Natural killer cell (primary cell): ENCODE measurements around the gene HOXA6. TPM values are rescaled to one million over a fixed set of nuclear protein-coding genes. Genes with fewer than 3 reads are reported as not detected.

Experiments
- ATAC-seq, 3 donors: fragments of 150-1000 bp in 2 of 3; fragments of 200-7000 bp in 1 of 3; cut with Tn5 transposase; 1 replicate in 1 of 3; 2 replicates in 2 of 3; pipeline ENCODE4 v1.10.0; 2021; ENCODE audit warnings: mild to moderate bottlenecking in 2 of 3, moderate library complexity in 2 of 3
- DNase-seq, 2 donors: peaks; one replicate each; pipeline versions ENCODE4 v3.0.0 to v3.0.0-alpha.2; 2013 to 2021; ENCODE audit warnings: mixed read lengths in 1 of 2
- H3K27ac ChIP-seq: one replicate; pipeline ENCODE4 v1.5.1; 2013; ENCODE audit warnings: mild to moderate bottlenecking, low read length
- H3K27me3 ChIP-seq: one replicate; pipeline ENCODE4 v1.6.1; 2013; ENCODE audit warnings: low read length; ENCODE audit not compliant: control insufficient read depth, insufficient read depth
- H3K36me3 ChIP-seq: one replicate; pipeline ENCODE4 v1.6.1; 2013; ENCODE audit warnings: low read length; ENCODE audit not compliant: control insufficient read depth, insufficient read depth
- H3K4me1 ChIP-seq: one replicate; pipeline ENCODE4 v1.6.1; 2013; ENCODE audit warnings: low read length; ENCODE audit not compliant: control insufficient read depth, insufficient read depth
- H3K4me3 ChIP-seq: one replicate; pipeline ENCODE4 v1.5.1; 2013; ENCODE audit warnings: low read length
- H3K9me3 ChIP-seq: one replicate; pipeline ENCODE4 v1.6.1; 2013; ENCODE audit warnings: low read length; ENCODE audit not compliant: control insufficient read depth, insufficient read depth
- H3K27ac Mint-ChIP-seq, 2 donors: one replicate each; pipeline ENCODE4 v1.8.0; 2022; ENCODE audit warnings: mild to moderate bottlenecking in 2 of 2, mixed read lengths in 2 of 2, moderate library complexity in 1 of 2
- H3K27me3 Mint-ChIP-seq, 2 donors: one replicate each; pipeline ENCODE4 v1.8.0; 2022; ENCODE audit warnings: low read depth in 2 of 2, mixed read lengths in 2 of 2
- H3K36me3 Mint-ChIP-seq: one replicate; pipeline ENCODE4 v1.8.0; 2022; ENCODE audit warnings: mixed read lengths
- H3K4me1 Mint-ChIP-seq, 2 donors: one replicate each; pipeline ENCODE4 v1.8.0; 2022; ENCODE audit warnings: mixed read lengths in 2 of 2
- H3K4me3 Mint-ChIP-seq: one replicate; pipeline ENCODE4 v1.8.0; 2022; ENCODE audit warnings: mild to moderate bottlenecking, moderate library complexity, mixed read lengths
- H3K9me3 Mint-ChIP-seq, 2 donors: one replicate each; pipeline ENCODE4 v1.8.0; 2022; ENCODE audit warnings: mixed read lengths in 2 of 2
- WGBS: methylation state at CpG from one replicate; pipeline ENCODE4 v1.1.7; 2013; ENCODE audit warnings: missing lambda C conversion rate; ENCODE audit not compliant: insufficient coverage; 5-methylcytosine and 5-hydroxymethylcytosine counted together
- intact Hi-C: fragments of 100-400 bp; cut with micrococcal nuclease; formaldehyde crosslinking; loops from one replicate; pipeline ENCODE4 v1.14.2; 2022
- total RNA-seq, 4 donors: library from RNA; stranded (reverse); fragments of 120-200 nt in 1 of 4; gene quantifications; one replicate each; pipeline versions ENCODE4 v1.2.3 to v1.2.4, GENCODE V29; 2013 to 2022
- TF ChIP-seq, protein P1 (sequence below): fragments of 200-600 bp; IDR thresholded peaks from one replicate; pipeline ENCODE4 v1.8.0; 2022; ENCODE audit warnings: antibody characterized with exemption

Gene HOXA6
- total RNA-seq, 3 donors from 2014 or later (not counting 1 experiment from before 2014, with no cell fraction given) = 0.28 to 0.65 (median 0.43) TPM

DNA sequence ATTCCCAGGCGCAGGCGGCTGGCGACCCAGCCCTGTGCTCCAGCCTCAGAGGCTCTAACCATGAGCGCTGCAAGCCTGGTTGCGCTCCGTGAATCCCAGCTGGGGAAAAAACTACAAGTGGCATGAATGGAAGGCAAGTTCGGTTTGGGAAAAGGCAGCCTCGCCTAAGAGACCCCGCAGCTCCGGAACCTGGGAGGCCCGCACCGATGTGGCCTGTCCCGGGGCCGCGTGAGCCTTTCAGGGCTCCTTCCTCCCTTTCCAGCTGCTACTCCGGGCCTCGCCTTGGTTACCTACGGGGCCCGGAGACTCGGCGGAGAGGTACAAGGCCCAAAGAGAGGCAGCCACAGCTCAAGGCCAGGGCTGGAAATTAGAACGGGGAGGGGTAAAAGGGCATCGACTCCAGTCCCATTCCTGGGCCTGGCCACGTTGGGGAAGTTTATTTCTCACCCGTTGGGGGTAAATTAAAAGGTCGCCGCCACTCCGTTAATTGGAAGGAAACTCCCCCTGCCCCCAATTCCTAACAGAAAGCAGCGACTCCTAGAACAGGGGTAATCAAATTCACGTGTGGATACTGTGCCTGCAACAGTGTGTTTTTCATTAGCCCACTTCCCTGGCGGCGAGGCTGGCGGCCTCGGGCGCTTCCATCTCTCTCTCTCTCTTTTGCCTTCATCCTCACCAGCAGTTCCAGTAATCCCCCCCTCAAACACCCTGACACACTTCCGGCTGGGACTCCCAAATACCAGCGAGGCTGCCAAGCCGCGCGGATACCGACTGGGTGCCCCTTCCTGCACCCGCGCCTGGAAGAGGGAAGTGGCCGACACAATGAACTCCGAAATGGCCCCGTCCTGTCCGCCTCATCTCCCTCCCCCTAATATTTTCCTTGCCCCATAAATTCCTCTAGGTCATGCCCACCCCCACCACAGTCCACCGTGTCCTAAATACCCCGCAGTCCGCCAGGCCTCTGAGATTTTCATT is 19.2 kb upstream of the HOXA6 start:
- Histone ChIP-seq H3K4me3 (peak overlapping the region; percentile 40), H3K36me3 (no peaks in the 10 kb centered on the region), H3K27me3 (peaks cover 78% of the 10 kb centered on the region), H3K9me3 (no peaks in the 10 kb centered on the region), H3K4me1 (peaks cover 73% of the 10 kb centered on the region), H3K27ac (no peak overlapping the region)
- H3K27me3 Mint-ChIP-seq = peaks cover 82% of the 10 kb centered on the region in 2 donors
- TF ChIP-seq, protein P1, sequence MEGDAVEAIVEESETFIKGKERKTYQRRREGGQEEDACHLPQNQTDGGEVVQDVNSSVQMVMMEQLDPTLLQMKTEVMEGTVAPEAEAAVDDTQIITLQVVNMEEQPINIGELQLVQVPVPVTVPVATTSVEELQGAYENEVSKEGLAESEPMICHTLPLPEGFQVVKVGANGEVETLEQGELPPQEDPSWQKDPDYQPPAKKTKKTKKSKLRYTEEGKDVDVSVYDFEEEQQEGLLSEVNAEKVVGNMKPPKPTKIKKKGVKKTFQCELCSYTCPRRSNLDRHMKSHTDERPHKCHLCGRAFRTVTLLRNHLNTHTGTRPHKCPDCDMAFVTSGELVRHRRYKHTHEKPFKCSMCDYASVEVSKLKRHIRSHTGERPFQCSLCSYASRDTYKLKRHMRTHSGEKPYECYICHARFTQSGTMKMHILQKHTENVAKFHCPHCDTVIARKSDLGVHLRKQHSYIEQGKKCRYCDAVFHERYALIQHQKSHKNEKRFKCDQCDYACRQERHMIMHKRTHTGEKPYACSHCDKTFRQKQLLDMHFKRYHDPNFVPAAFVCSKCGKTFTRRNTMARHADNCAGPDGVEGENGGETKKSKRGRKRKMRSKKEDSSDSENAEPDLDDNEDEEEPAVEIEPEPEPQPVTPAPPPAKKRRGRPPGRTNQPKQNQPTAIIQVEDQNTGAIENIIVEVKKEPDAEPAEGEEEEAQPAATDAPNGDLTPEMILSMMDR = no peak
- H3K9me3 Mint-ChIP-seq = no peaks in the 10 kb centered on the region
- peak overlapping the region; percentile 78 for H3K4me3 Mint-ChIP-seq
- WGBS = 24% methylated on average over 50 of the region's 50 CpGs
- peaks cover 14% of the 10 kb centered on the region for H3K36me3 Mint-ChIP-seq
- H3K4me1 Mint-ChIP-seq = peaks cover 36 to 48% of the 10 kb centered on the region in 2 donors
- peak overlapping the region; percentile 46 to 65 for H3K27ac Mint-ChIP-seq
- intact Hi-C loops = loop anchor here (10.0 kb wide), 1 partner anchor 78 kb away; the partner anchor contains the start of gene EVX1
- DNase-seq = peak in 1 of 2 donors; percentile 23
- ATAC-seq = no peak

DNA sequence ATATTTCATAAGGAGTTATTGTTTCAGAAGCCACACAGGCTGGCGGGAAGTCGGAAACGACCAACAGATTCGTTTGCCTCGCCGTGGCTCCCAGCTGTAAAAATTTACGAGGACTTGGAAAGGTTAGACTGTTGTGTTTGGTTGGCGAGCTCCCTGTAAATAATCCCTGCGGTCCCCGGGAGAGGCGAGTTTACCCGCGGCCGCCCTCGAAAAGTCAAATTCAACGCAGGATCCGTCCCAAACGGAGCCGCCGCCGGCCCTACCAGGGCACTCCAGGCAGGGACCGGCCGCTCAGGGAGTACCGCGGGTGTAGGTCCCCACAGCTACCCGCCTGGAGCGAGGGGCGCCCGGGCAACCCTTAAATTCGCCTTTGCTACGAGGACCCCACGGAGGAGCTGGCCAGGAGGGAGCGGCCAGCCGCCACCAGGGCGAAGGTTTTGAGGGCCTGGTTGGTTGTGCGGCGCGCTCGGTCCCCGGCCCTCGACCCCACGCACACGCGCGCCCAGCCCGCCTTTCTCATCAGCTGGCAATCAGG is 18.5 kb upstream of the HOXA6 start:
- H3K9me3 ChIP-seq = no peaks in the 10 kb centered on the region
- no peak overlapping the region for H3K27ac ChIP-seq
- 5% methylated on average over 46 of the region's 46 CpGs for WGBS
- H3K4me1 ChIP-seq = peaks cover 72% of the 10 kb centered on the region
- Mint-ChIP-seq H3K4me1 (peaks cover 28 to 44% of the 10 kb centered on the region in 2 donors), H3K36me3 (peaks cover 7% of the 10 kb centered on the region), H3K27ac (peak overlapping the region in 1 of 2 donors; percentile 69), H3K27me3 (peaks cover 75 to 76% of the 10 kb centered on the region in 2 donors), H3K9me3 (no peaks in the 10 kb centered on the region), H3K4me3 (peak overlapping the region; percentile 87)
- H3K36me3 ChIP-seq = no peaks in the 10 kb centered on the region
- TF ChIP-seq, protein P1 = no peak
- peaks cover 74% of the 10 kb centered on the region for H3K27me3 ChIP-seq
- no peak for ATAC-seq
- intact Hi-C loops = loop anchor here (2.0 to 10.0 kb wide), 3 partner anchors 19 to 1309 kb away; partner anchors contain the start of genes EVX1 and HOXA11
- H3K4me3 ChIP-seq = peak overlapping the region; percentile 40
- peak in 1 of 2 donors; percentile 49 for DNase-seq

DNA sequence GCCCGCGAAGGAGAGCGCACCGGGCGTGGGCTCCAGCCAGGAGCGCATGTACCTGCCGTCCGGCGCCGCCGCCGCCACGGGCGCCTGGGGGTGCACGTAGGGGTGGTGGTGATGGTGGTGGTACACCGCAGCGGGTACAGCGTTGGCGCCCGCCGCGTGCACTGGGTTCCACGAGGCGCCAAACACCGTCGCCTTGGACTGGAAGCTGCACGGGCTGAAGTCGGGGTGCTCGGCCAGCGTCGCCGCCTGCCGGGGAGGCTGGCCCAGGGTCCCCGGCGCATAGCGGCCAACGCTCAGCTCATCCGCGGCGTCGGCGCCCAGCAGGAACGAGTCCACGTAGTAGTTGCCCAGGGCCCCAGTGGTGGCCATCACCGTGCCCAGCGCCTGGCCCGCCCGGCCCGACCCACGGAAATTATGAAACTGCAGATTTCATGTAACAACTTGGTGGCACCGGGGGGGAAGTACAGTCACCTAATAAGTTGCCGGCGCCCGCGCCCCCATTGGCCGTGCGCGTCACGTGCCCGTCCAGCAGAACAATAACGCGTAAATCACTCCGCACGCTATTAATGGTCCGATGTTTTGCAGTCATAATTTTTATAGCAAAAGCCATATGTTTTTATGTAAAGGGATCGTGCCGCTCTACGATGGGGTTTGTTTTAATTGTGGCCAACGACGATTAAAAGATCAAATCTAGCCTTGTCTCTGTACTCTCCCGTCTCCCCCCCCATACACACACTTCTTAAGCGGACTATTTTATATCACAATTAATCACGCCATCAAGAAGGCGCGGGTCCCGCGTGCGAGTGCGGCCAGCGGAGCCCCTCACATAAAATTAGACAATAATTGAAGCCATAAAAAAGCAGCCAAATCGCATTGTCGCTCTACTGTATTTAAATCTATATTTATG is 17.8 kb upstream of the HOXA6 start, which contains the start of gene HOXA9:
HOXA9 (minus strand) TSS at position 449 of the 907 bp plus-strand sequence; CDS start at position 369, 80 bp downstream.
- Histone ChIP-seq H3K36me3 (no peaks in the 10 kb centered on the region), H3K27ac (no peak within 1 kb of the TSS), H3K9me3 (no peaks in the 10 kb centered on the region), H3K4me3 (peak within 1 kb of the TSS; percentile 40), H3K27me3 (peaks cover 72% of the 10 kb centered on the region), H3K4me1 (peaks cover 78% of the 10 kb centered on the region)
- H3K4me1 Mint-ChIP-seq = peaks cover 28 to 49% of the 10 kb centered on the region in 2 donors
- peaks cover 68 to 72% of the 10 kb centered on the region in 2 donors for H3K27me3 Mint-ChIP-seq
- intact Hi-C loops = loop anchor here (2.0 to 10.0 kb wide), 3 partner anchors 19 to 1309 kb away; partner anchors contain the start of genes EVX1 and HOXA11
- peak within 1 kb of the TSS; percentile 87 for H3K4me3 Mint-ChIP-seq
- DNase-seq (peak in 1 of 2 donors; percentile 50), ATAC-seq (peak; percentile 32 to 67 (median 54))
- H3K9me3 Mint-ChIP-seq = no peaks in the 10 kb centered on the region
- H3K27ac Mint-ChIP-seq = peak within 1 kb of the TSS; percentile 60 to 69
- TF ChIP-seq, protein P1 = no peak
- peaks cover 7% of the 10 kb centered on the region for H3K36me3 Mint-ChIP-seq
- 3% methylated on average over 80 of the region's 82 CpGs for WGBS
